Common myeloid progenitor, CD34-positive (primary cell): ENCODE results near the gene ABTB2.

Experiments
- CTCF ChIA-PET: fragments of 350-600 bp; sonication (Branson Sonifier 250); formaldehyde crosslinking; loops from one replicate; lab custom pipeline; 2021; ENCODE audit warnings: antibody characterized with exemption; lab: Charles Lee
- POLR2A ChIA-PET: fragments of 350-600 bp; sonication (Branson Sonifier 250); formaldehyde crosslinking; loops from one replicate; lab custom pipeline; 2021; ENCODE audit warnings: antibody characterized with exemption; lab: Charles Lee
- DNase-seq, 3 donors: peaks; one replicate each; pipeline versions ENCODE4 v3.0.0 to v3.0.0-alpha.2; 2013
- H3K27ac ChIP-seq, 2 experiments: 1 replicate in 1 of 2; 2 replicates in 1 of 2; pipeline ENCODE4 v1.7.0; 2013; ENCODE audit warnings: inconsistent platforms in 2 of 2, low read length in 2 of 2, mild to moderate bottlenecking in 2 of 2, low read depth in 1 of 2, moderate library complexity in 1 of 2; ENCODE audit not compliant: severe bottlenecking in 2 of 2, insufficient read depth in 1 of 2, poor library complexity in 1 of 2
- H3K27me3 ChIP-seq, 5 experiments: replicated peaks in 2 of 5; 1 replicate in 3 of 5; 2 replicates in 2 of 5; pipeline versions ENCODE4 v1.6.1 to v1.7.0; 2013; ENCODE audit warnings: low read length in 4 of 5, mild to moderate bottlenecking in 2 of 5, moderate library complexity in 2 of 5, inconsistent platforms in 1 of 5; ENCODE audit not compliant: insufficient read depth in 5 of 5, control insufficient read depth in 4 of 5
- H3K36me3 ChIP-seq, 4 experiments: 1 replicate in 2 of 4; 2 replicates in 2 of 4; pipeline versions ENCODE4 v1.6.1 to v1.7.0; 2013; ENCODE audit warnings: low read length in 3 of 4, control low read depth in 1 of 4, mild to moderate bottlenecking in 1 of 4; ENCODE audit not compliant: control insufficient read depth in 4 of 4, insufficient read depth in 4 of 4
- H3K4me1 ChIP-seq, 4 experiments: 1 replicate in 3 of 4; 2 replicates in 1 of 4; pipeline versions ENCODE4 v1.6.1 to v1.7.1; 2013; ENCODE audit warnings: low read length in 3 of 4, mild to moderate bottlenecking in 3 of 4, control low read depth in 1 of 4, inconsistent platforms in 1 of 4, moderate library complexity in 1 of 4; ENCODE audit not compliant: control insufficient read depth in 4 of 4, insufficient read depth in 4 of 4; ENCODE audit errors: control extremely low read depth in 1 of 4
- H3K4me3 ChIP-seq, 7 experiments: 1 replicate in 4 of 7; 2 replicates in 3 of 7; pipeline versions ENCODE4 v1.5.1 to v1.7.0; 2013; ENCODE audit warnings: mild to moderate bottlenecking in 7 of 7, low read length in 6 of 7, moderate library complexity in 6 of 7, inconsistent platforms in 2 of 7, low read depth in 2 of 7, control low read depth in 1 of 7; ENCODE audit not compliant: insufficient read depth in 4 of 7, control insufficient read depth in 1 of 7; ENCODE audit errors: extremely low read depth in 1 of 7
- H3K9me3 ChIP-seq, 5 experiments: 1 replicate in 4 of 5; 2 replicates in 1 of 5; pipeline versions ENCODE4 v1.6.1 to v1.7.1; 2013; ENCODE audit warnings: low read length in 4 of 5, mild to moderate bottlenecking in 2 of 5, inconsistent platforms in 1 of 5, low read depth in 1 of 5, moderate library complexity in 1 of 5; ENCODE audit not compliant: control insufficient read depth in 4 of 5, insufficient read depth in 2 of 5; ENCODE audit errors: control extremely low read depth in 1 of 5
- WGBS: methylation state at CpG from one replicate; pipeline ENCODE4 v1.1.5; 2013; ENCODE audit not compliant: insufficient coverage; 5-methylcytosine and 5-hydroxymethylcytosine counted together

ABTB2 gene

GRCh38 chr11:34161361-34161760, 196.4 kb downstream of the ABTB2 start:
- CTCF ChIA-PET = interaction anchor here (0.9 to 1.4 kb wide), 3 partner anchors 9 to 331 kb away, joined by 3 to 6 read pairs (median 4); no protein-coding TSS in a partner anchor
- Histone ChIP-seq H3K27ac (no peak overlapping the region), H3K27me3 (no peaks in the 10 kb centered on the region), H3K9me3 (no peaks in the 10 kb centered on the region), H3K36me3 (peaks cover 0 to 37% (median 2%) of the 10 kb centered on the region in 4 experiments), H3K4me3 (no peak overlapping the region), H3K4me1 (peaks cover 0 to 9% (median 7%) of the 10 kb centered on the region in 4 experiments)
- WGBS = 97% methylated on average over 6 of the region's 6 CpGs
- POLR2A ChIA-PET = interaction anchor here (0.5 kb wide), 1 partner anchor 164 kb away, joined by 3 read pairs; no protein-coding TSS in a partner anchor
- no peak for DNase-seq

GRCh38 chr11:34160791-34161190, 197.0 kb downstream of the ABTB2 start:
- whole genome bisulfite sequencing = 95% methylated on average over 17 of the region's 18 CpGs
- POLR2A ChIA-PET = no interaction called here

GRCh38 chr11:34160049-34160721, 197.6 kb downstream of the ABTB2 start:
- no peaks in the 10 kb centered on the region for H3K9me3 ChIP-seq
- POLR2A ChIA-PET = no interaction called here

More at GRCh38 chr11:34160791-34161190, 197.0 kb downstream of the ABTB2 start:
- Histone ChIP-seq H3K4me3 (no peak overlapping the region), H3K36me3 (peaks cover 0 to 43% (median 2%) of the 10 kb centered on the region in 4 experiments), H3K4me1 (peaks cover 0 to 12% (median 9%) of the 10 kb centered on the region in 4 experiments), H3K9me3 (no peaks in the 10 kb centered on the region), H3K27me3 (no peaks in the 10 kb centered on the region), H3K27ac (no peak overlapping the region)
- DNase-seq = no peak
- CTCF ChIA-PET = interaction anchor here (0.9 to 1.4 kb wide), 2 partner anchors 10 to 14 kb away, joined by 4 to 6 read pairs; no protein-coding TSS in a partner anchor

GRCh38 chr11:34158661-34159060, 199.1 kb downstream of the ABTB2 start:
- no peaks in the 10 kb centered on the region for H3K9me3 ChIP-seq
- H3K4me3 ChIP-seq = no peak overlapping the region
- H3K27ac ChIP-seq = no peak overlapping the region
- ChIA-PET CTCF (interaction anchor here (1.7 kb wide), 1 partner anchor 16 kb away, joined by 7 read pairs; no protein-coding TSS in a partner anchor), POLR2A (no interaction called here)
- H3K27me3 ChIP-seq = no peaks in the 10 kb centered on the region
- DNase-seq = peak; percentile 25 to 78 (median 68)
- peaks cover 0 to 50% (median 2%) of the 10 kb centered on the region in 4 experiments for H3K36me3 ChIP-seq
- peaks cover 4 to 33% (median 29%) of the 10 kb centered on the region in 4 experiments for H3K4me1 ChIP-seq
- 12% methylated on average over 5 of the region's 6 CpGs for WGBS

More at GRCh38 chr11:34160049-34160721, 197.6 kb downstream of the ABTB2 start:
- Histone ChIP-seq H3K4me1 (peaks cover 0 to 18% (median 14%) of the 10 kb centered on the region in 4 experiments), H3K4me3 (no peak overlapping the region), H3K27ac (no peak overlapping the region), H3K27me3 (no peaks in the 10 kb centered on the region), H3K36me3 (peaks cover 0 to 49% (median 2%) of the 10 kb centered on the region in 4 experiments)
- CTCF ChIA-PET = interaction anchor here (1.4 to 1.7 kb wide), 2 partner anchors 10 to 14 kb away, joined by 6 to 7 read pairs; no protein-coding TSS in a partner anchor
- 99% methylated on average over 10 of the region's 22 CpGs for WGBS
- DNase-seq = no peak

- no peak overlapping the region for H3K27ac ChIP-seq
- POLR2A ChIA-PET = no interaction called here
- WGBS = 97% methylated on average over 7 of the region's 9 CpGs
- no peaks in the 10 kb centered on the region for H3K27me3 ChIP-seq
- peaks cover 0 to 50% (median 2%) of the 10 kb centered on the region in 4 experiments for H3K36me3 ChIP-seq
- CTCF ChIA-PET = no interaction called here
- no peak for DNase-seq
- H3K4me1 ChIP-seq = peaks cover 4 to 45% (median 36%) of the 10 kb centered on the region in 4 experiments
- no peaks in the 10 kb centered on the region for H3K9me3 ChIP-seq
- no peak overlapping the region for H3K4me3 ChIP-seq
Measured at GRCh38 chr11:34157163-34157562, 200.6 kb downstream of the ABTB2 start.

GRCh38 chr11:34155757-34156062, 202.1 kb downstream of the ABTB2 start:
- Histone ChIP-seq H3K36me3 (peaks cover 0 to 60% (median 4%) of the 10 kb centered on the region in 4 experiments), H3K4me1 (peaks cover 4 to 45% (median 36%) of the 10 kb centered on the region in 4 experiments), H3K9me3 (no peaks in the 10 kb centered on the region), H3K4me3 (no peak overlapping the region), H3K27me3 (no peaks in the 10 kb centered on the region), H3K27ac (no peak overlapping the region)
- no peak for DNase-seq
- WGBS = 100% methylated on average over 2 of the region's 2 CpGs
- CTCF ChIA-PET = interaction anchor here (1.0 to 4.8 kb wide), 4 partner anchors 9 to 327 kb away, joined by 3 to 20 read pairs (median 6); no protein-coding TSS in a partner anchor
- POLR2A ChIA-PET = no interaction called here
